ENCODE measurements around the gene HEBP2.

DNA sequence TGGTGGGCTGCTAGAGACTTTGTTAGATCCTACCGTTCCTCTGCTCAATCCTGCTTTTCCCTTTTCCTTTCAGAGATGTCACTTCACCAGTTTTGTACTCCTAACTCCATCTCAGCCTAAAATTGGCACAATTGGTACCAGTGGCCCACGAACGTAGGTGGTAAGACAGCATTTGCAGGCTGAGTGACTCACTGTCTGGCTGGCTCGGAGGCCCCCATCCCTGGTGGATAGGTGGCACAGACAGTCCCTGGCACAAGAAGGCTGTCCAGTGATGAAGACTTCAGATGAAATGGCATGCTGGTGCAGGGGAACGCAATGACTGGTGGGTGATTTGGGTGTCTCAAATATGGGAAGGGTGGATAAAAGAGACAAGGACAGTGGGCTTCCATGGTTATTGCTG, 11.1 kb downstream of the HEBP2 start:
- TF ChIP-seq, protein P1, sequence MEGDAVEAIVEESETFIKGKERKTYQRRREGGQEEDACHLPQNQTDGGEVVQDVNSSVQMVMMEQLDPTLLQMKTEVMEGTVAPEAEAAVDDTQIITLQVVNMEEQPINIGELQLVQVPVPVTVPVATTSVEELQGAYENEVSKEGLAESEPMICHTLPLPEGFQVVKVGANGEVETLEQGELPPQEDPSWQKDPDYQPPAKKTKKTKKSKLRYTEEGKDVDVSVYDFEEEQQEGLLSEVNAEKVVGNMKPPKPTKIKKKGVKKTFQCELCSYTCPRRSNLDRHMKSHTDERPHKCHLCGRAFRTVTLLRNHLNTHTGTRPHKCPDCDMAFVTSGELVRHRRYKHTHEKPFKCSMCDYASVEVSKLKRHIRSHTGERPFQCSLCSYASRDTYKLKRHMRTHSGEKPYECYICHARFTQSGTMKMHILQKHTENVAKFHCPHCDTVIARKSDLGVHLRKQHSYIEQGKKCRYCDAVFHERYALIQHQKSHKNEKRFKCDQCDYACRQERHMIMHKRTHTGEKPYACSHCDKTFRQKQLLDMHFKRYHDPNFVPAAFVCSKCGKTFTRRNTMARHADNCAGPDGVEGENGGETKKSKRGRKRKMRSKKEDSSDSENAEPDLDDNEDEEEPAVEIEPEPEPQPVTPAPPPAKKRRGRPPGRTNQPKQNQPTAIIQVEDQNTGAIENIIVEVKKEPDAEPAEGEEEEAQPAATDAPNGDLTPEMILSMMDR (conservative IDR thresholded peaks at IDR 0.05; ENCODE audit: low read length): no peak
- no peak for TF ChIP-seq EZH2phosphoT487 (IDR thresholded peaks at IDR 0.05; ENCODE audit: borderline replicate concordance, low read depth, low read length)

All from OCI-LY7 (cell line).